Natural killer cell treated with Interleukin-12 subunit alpha and Interleukin-12 subunit beta and Interleukin-15 and Interleukin-18, amount 100 ng/mL, for 72 hours (primary cell): Measurements from ENCODE around the gene PLK1. TPM values are rescaled to one million over a fixed set of nuclear protein-coding genes. Genes with fewer than 3 reads are reported as not detected.
"Not testable (repeated sequence)": the region's sequence is repeated elsewhere in the genome, so short reads cannot be mapped to it uniquely, and the experiment has no call there.

Source experiments
- ATAC-seq, 2 donors: fragments of 150-1000 bp; cut with Tn5 transposase in 1 of 2; sonication (Bioruptor Pico), chemical (Tn5 transposase) in 1 of 2; 2 replicates each; pipeline ENCODE4 v1.10.0; 2021
- DNase-seq: peaks from one replicate; pipeline ENCODE4 v3.0.0; 2022; ENCODE audit warnings: low spot score
- H3K27ac Mint-ChIP-seq, 2 donors: 1 replicate in 1 of 2; 2 replicates in 1 of 2; pipeline ENCODE4 v1.8.0; 2022; ENCODE audit warnings: mixed read lengths in 2 of 2, mild to moderate bottlenecking in 1 of 2, moderate library complexity in 1 of 2
- H3K27me3 Mint-ChIP-seq, 2 donors: 1 replicate in 1 of 2; 2 replicates in 1 of 2; pipeline ENCODE4 v1.8.0; 2022; ENCODE audit warnings: mixed read lengths in 2 of 2
- H3K36me3 Mint-ChIP-seq: one replicate; pipeline ENCODE4 v1.8.0; 2022; ENCODE audit warnings: mixed read lengths
- H3K4me1 Mint-ChIP-seq, 2 donors: 1 replicate in 1 of 2; 2 replicates in 1 of 2; pipeline ENCODE4 v1.8.0; 2022; ENCODE audit warnings: low read depth in 2 of 2, mixed read lengths in 2 of 2, mild to moderate bottlenecking in 1 of 2
- H3K4me3 Mint-ChIP-seq: one replicate; pipeline ENCODE4 v1.8.0; 2022; ENCODE audit warnings: mixed read lengths
- H3K9me3 Mint-ChIP-seq: 2 replicates; pipeline ENCODE4 v1.8.0; 2022; ENCODE audit warnings: mixed read lengths
- total RNA-seq, 2 donors: library from RNA; stranded (reverse); gene quantifications; one replicate each; pipeline ENCODE4 v1.2.3, GENCODE V29; 2022

PLK1 gene
- total RNA-seq, 2 donors from 2014 or later, result 55.6 to 95.6 TPM

GRCh38 chr16:23706439-23706838 is 27.8 kb downstream of the PLK1 start:
- no peak for DNase-seq
- Mint-ChIP-seq H3K4me1 (no peaks in the 10 kb centered on the region), H3K27ac (no peak overlapping the region), H3K4me3 (no peak overlapping the region), H3K27me3 (peaks cover 8 to 19% of the 10 kb centered on the region in 2 donors), H3K36me3 (peaks cover 10% of the 10 kb centered on the region), H3K9me3 (peaks cover 4% of the 10 kb centered on the region)
- ATAC-seq, result no peak

- H3K27me3 Mint-ChIP-seq, result peaks cover 5 to 24% of the 10 kb centered on the region in 2 donors
- H3K4me3 Mint-ChIP-seq, result no peak overlapping the region
- DNase-seq, result no peak
- H3K4me1 Mint-ChIP-seq, result no peaks in the 10 kb centered on the region
- ATAC-seq, result no peak
- H3K36me3 Mint-ChIP-seq, result no peaks in the 10 kb centered on the region
- H3K27ac Mint-ChIP-seq, result no peak overlapping the region
- H3K9me3 Mint-ChIP-seq, result no peaks in the 10 kb centered on the region
Observed at GRCh38 chr16:23709536-23709935, 30.8 kb downstream of the PLK1 start.

GRCh38 chr16:23710008-23710407 is 31.3 kb downstream of the PLK1 start:
- Mint-ChIP-seq H3K4me1 (no peaks in the 10 kb centered on the region), H3K27ac (no peak overlapping the region), H3K9me3 (no peaks in the 10 kb centered on the region), H3K4me3 (no peak overlapping the region), H3K27me3 (peaks cover 10 to 28% of the 10 kb centered on the region in 2 donors), H3K36me3 (no peaks in the 10 kb centered on the region)
- ATAC-seq (no peak), DNase-seq (no peak)

- ATAC-seq, result no peak
- H3K4me3 Mint-ChIP-seq, result no peak overlapping the region
- no peak for DNase-seq
- no peaks in the 10 kb centered on the region for H3K4me1 Mint-ChIP-seq
- H3K36me3 Mint-ChIP-seq, result no peaks in the 10 kb centered on the region
- no peaks in the 10 kb centered on the region for H3K9me3 Mint-ChIP-seq
- H3K27me3 Mint-ChIP-seq, result peaks cover 12 to 28% of the 10 kb centered on the region in 2 donors
- H3K27ac Mint-ChIP-seq, result no peak overlapping the region
Observed at GRCh38 chr16:23710504-23710903, 31.8 kb downstream of the PLK1 start.

- Mint-ChIP-seq H3K27ac (no peak overlapping the region), H3K36me3 (no peaks in the 10 kb centered on the region), H3K4me1 (no peaks in the 10 kb centered on the region), H3K9me3 (no peaks in the 10 kb centered on the region), H3K27me3 (peaks cover 22 to 28% of the 10 kb centered on the region in 2 donors), H3K4me3 (no peak overlapping the region)
- no peak for DNase-seq
- ATAC-seq, result no peak
Observed at GRCh38 chr16:23711785-23712184, 33.1 kb downstream of the PLK1 start.

- ATAC-seq (peak; percentile 36 to 41), DNase-seq (no peak)
- peaks cover 34 to 35% of the 10 kb centered on the region in 2 donors for H3K27me3 Mint-ChIP-seq
- H3K4me1 Mint-ChIP-seq, result no peaks in the 10 kb centered on the region
- H3K36me3 Mint-ChIP-seq, result no peaks in the 10 kb centered on the region
- H3K27ac Mint-ChIP-seq, result no peak within 1 kb of the TSS
- no peak within 1 kb of the TSS for H3K4me3 Mint-ChIP-seq
- H3K9me3 Mint-ChIP-seq, result no peaks in the 10 kb centered on the region
Observed at GRCh38 chr16:23712976-23713375, 34.3 kb downstream of the PLK1 start, which contains the start of gene ERN2. ERN2 (minus strand) TSS chr16:23713222; CDS start chr16:23713187, 35 bp downstream.

GRCh38 chr16:23716484-23716883 is 37.8 kb downstream of the PLK1 start:
- Mint-ChIP-seq H3K4me3 (no peak overlapping the region), H3K9me3 (no peaks in the 10 kb centered on the region)

GRCh38 chr16:23722613-23723240 is 44.0 kb downstream of the PLK1 start:
- peaks cover 5 to 15% of the 10 kb centered on the region in 2 donors for H3K27me3 Mint-ChIP-seq
- H3K4me3 Mint-ChIP-seq, H3K4me1 Mint-ChIP-seq, H3K36me3 Mint-ChIP-seq, DNase-seq, H3K9me3 Mint-ChIP-seq, H3K27ac Mint-ChIP-seq, ATAC-seq: not testable (repeated sequence)

More at GRCh38 chr16:23716484-23716883, 37.8 kb downstream of the PLK1 start:
- Mint-ChIP-seq H3K27me3 (peaks cover 29 to 36% of the 10 kb centered on the region in 2 donors), H3K4me1 (no peaks in the 10 kb centered on the region), H3K27ac (no peak overlapping the region), H3K36me3 (no peaks in the 10 kb centered on the region)
- ATAC-seq, result no peak
- no peak for DNase-seq

- H3K4me3 Mint-ChIP-seq, result no peak overlapping the region
- no peak overlapping the region for H3K27ac Mint-ChIP-seq
- ATAC-seq, result no peak
Observed at GRCh38 chr16:23724096-23724784, 45.6 kb downstream of the PLK1 start.

GRCh38 chr16:23724785-23725131 is 46.1 kb downstream of the PLK1 start:
- DNase-seq (no peak), ATAC-seq (no peak)
- Mint-ChIP-seq H3K9me3 (peaks cover 5% of the 10 kb centered on the region), H3K27ac (no peak overlapping the region), H3K36me3 (peaks cover 9% of the 10 kb centered on the region), H3K4me1 (peaks cover 5% of the 10 kb centered on the region in 2 donors), H3K4me3 (no peak overlapping the region), H3K27me3 (peaks cover 0 to 16% of the 10 kb centered on the region in 2 donors)

More at GRCh38 chr16:23724096-23724784, 45.6 kb downstream of the PLK1 start:
- H3K4me1 Mint-ChIP-seq, result peaks cover 5% of the 10 kb centered on the region in 2 donors
- DNase-seq, result no peak
- H3K27me3 Mint-ChIP-seq, result peaks cover 0 to 15% of the 10 kb centered on the region in 2 donors
- H3K36me3 Mint-ChIP-seq, result peaks cover 9% of the 10 kb centered on the region
- H3K9me3 Mint-ChIP-seq, result peaks cover 5% of the 10 kb centered on the region

GRCh38 chr16:23726710-23727109 is 48.0 kb downstream of the PLK1 start:
- Mint-ChIP-seq H3K4me3 (no peak overlapping the region), H3K27me3 (peaks cover 0 to 17% of the 10 kb centered on the region in 2 donors), H3K36me3 (peaks cover 9% of the 10 kb centered on the region), H3K4me1 (peaks cover 5% of the 10 kb centered on the region in 2 donors), H3K9me3 (peaks cover 5% of the 10 kb centered on the region), H3K27ac (no peak overlapping the region)
- ATAC-seq (no peak), DNase-seq (no peak)

- Mint-ChIP-seq H3K27me3 (peaks cover 0 to 13% of the 10 kb centered on the region in 2 donors), H3K27ac (no peak overlapping the region), H3K4me1 (peaks cover 5% of the 10 kb centered on the region in 2 donors), H3K9me3 (peaks cover 1% of the 10 kb centered on the region), H3K36me3 (peaks cover 3% of the 10 kb centered on the region), H3K4me3 (no peak overlapping the region)
- ATAC-seq (no peak), DNase-seq (no peak)
Observed at GRCh38 chr16:23728112-23728477, 49.4 kb downstream of the PLK1 start.

GRCh38 chr16:23729503-23730424 is 51.1 kb downstream of the PLK1 start:
- no peak for ATAC-seq
- H3K9me3 Mint-ChIP-seq, result no peaks in the 10 kb centered on the region
- H3K4me3 Mint-ChIP-seq, result no peak overlapping the region
- H3K4me1 Mint-ChIP-seq, result peaks cover 5% of the 10 kb centered on the region in 2 donors
- H3K36me3 Mint-ChIP-seq, result no peaks in the 10 kb centered on the region
- H3K27ac Mint-ChIP-seq, result no peak overlapping the region
- DNase-seq, result no peak
- peaks cover 0 to 7% of the 10 kb centered on the region in 2 donors for H3K27me3 Mint-ChIP-seq
